PC-9 (cell line): ENCODE measurements around the gene PFDN2. TPM values are rescaled to one million over a fixed set of nuclear protein-coding genes. Genes with fewer than 3 reads are reported as not detected.

Experiments
- BruUV-seq: library from RNA; stranded (reverse); fragments of 400-500 nt; replicated peaks from 2 replicates; lab custom pipeline; 2021; lab: Mats Ljungman, UMichigan
- CTCF ChIA-PET: fragments of 300-600 bp; sonication (Branson Sonifier 250); formaldehyde crosslinking; loops from one replicate; lab custom pipeline; 2022; ENCODE audit warnings: antibody characterized with exemption; lab: Charles Lee
- POLR2A ChIA-PET: fragments of 300-600 bp; sonication (Branson Sonifier 250); formaldehyde crosslinking; loops from one replicate; lab custom pipeline; 2022; ENCODE audit warnings: antibody characterized with exemption; ENCODE audit not compliant: unreplicated experiment; lab: Charles Lee
- DNase-seq, 2 experiments: peaks; one replicate each; pipeline versions ENCODE4 v3.0.0 to v3.0.0-alpha.2; 2015 to 2022; ENCODE audit warnings: mixed read lengths in 1 of 2
- H2AFZ ChIP-seq: fragments of 200-600 bp; sonication (generic); 2 replicates; pipeline ENCODE4 v1.8.1; 2017; ENCODE audit warnings: antibody characterized with exemption
- H3F3A ChIP-seq: fragments of 200-600 bp; sonication (generic); 2 replicates; pipeline ENCODE4 v1.8.1; 2017; ENCODE audit warnings: antibody characterized with exemption, mild to moderate bottlenecking, low read depth; ENCODE audit not compliant: insufficient read depth
- H3K27ac ChIP-seq: fragments of 200-600 bp; sonication (generic); 2 replicates; pipeline ENCODE4 v1.6.1; 2016; ENCODE audit warnings: mixed run types
- H3K27me3 ChIP-seq: fragments of 200-600 bp; sonication (generic); 2 replicates; pipeline ENCODE4 v1.6.1; 2016; ENCODE audit warnings: low read depth, mixed run types; ENCODE audit not compliant: insufficient read depth
- H3K36me3 ChIP-seq: fragments of 200-600 bp; sonication (generic); 2 replicates; pipeline ENCODE4 v1.6.1; 2016; ENCODE audit warnings: low read depth, mixed run types
- H3K4me1 ChIP-seq: fragments of 200-600 bp; sonication (generic); replicated peaks from 2 replicates; pipeline ENCODE4 v1.6.1; 2016; ENCODE audit warnings: mixed run types; ENCODE audit not compliant: insufficient read depth
- H3K4me2 ChIP-seq: fragments of 200-600 bp; sonication (generic); 2 replicates; pipeline ENCODE4 v1.6.1; 2017; ENCODE audit warnings: mixed run types
- H3K4me3 ChIP-seq: fragments of 200-600 bp; sonication (generic); 2 replicates; pipeline ENCODE4 v1.6.1; 2016; ENCODE audit warnings: mixed run types
- H3K79me2 ChIP-seq: fragments of 200-600 bp; sonication (generic); 2 replicates; pipeline ENCODE4 v1.6.1; 2017; ENCODE audit warnings: low read depth, mixed run types
- H3K9me2 ChIP-seq: fragments of 200-600 bp; sonication (generic); 2 replicates; pipeline ENCODE4 v1.8.1; 2017; ENCODE audit warnings: mild to moderate bottlenecking; ENCODE audit not compliant: insufficient read depth
- H3K9me3 ChIP-seq: fragments of 200-600 bp; sonication (generic); 2 replicates; pipeline ENCODE4 v1.8.1; 2016; ENCODE audit warnings: low read depth; ENCODE audit not compliant: insufficient read depth
- H4K20me1 ChIP-seq: fragments of 200-600 bp; sonication (generic); 2 replicates; pipeline ENCODE4 v1.8.1; 2017; ENCODE audit not compliant: insufficient read depth
- EZH2 ChIP-seq: fragments of 200-600 bp; sonication (generic); IDR thresholded peaks from 2 replicates; pipeline ENCODE4 v1.8.0; 2017; ENCODE audit warnings: antibody characterized with exemption, low read depth
- intact Hi-C: fragments of 100-400 bp; cut with micrococcal nuclease; formaldehyde crosslinking; loops from one replicate; pipeline ENCODE4 v1.10.0; 2022; ENCODE audit not compliant: unreplicated experiment
- total RNA-seq: library from RNA; stranded (reverse); gene quantifications from 2 replicates; pipeline ENCODE4 v1.2.3, GENCODE V29; 2021
- TF ChIP-seq, protein P1 (sequence below): fragments of 200-600 bp; sonication (generic); conservative IDR thresholded peaks from 2 replicates; pipeline ENCODE4 v1.6.1; 2017; ENCODE audit warnings: mixed run types, antibody characterized with exemption, mild to moderate bottlenecking, moderate library complexity

PFDN2 gene
- total RNA-seq, 1 experiment from 2014 or later = 74.4 TPM

GRCh38 chr1:161160671-161161145, 42.9 kb upstream of the PFDN2 start:
- ChIA-PET POLR2A (no interaction called here), CTCF (no interaction called here)
- Histone ChIP-seq H3K79me2 (peaks cover 19% of the 10 kb centered on the region), H3K36me3 (peaks cover 12% of the 10 kb centered on the region), H4K20me1 (no peaks in the 10 kb centered on the region), H3K27ac (no peak overlapping the region), H3K9me3 (no peaks in the 10 kb centered on the region), H2AFZ (no peak overlapping the region), H3K4me1 (peaks cover 24% of the 10 kb centered on the region), H3K9me2 (no peaks in the 10 kb centered on the region), H3F3A (peaks cover 34% of the 10 kb centered on the region), H3K4me3 (peak overlapping the region; percentile 94; the same call in 1 of the 2 replicates), H3K27me3 (no peaks in the 10 kb centered on the region), H3K4me2 (peak overlapping the region; percentile 91; the same call in 1 of the 2 replicates)
- no peak for DNase-seq
- TF ChIP-seq, protein P1, sequence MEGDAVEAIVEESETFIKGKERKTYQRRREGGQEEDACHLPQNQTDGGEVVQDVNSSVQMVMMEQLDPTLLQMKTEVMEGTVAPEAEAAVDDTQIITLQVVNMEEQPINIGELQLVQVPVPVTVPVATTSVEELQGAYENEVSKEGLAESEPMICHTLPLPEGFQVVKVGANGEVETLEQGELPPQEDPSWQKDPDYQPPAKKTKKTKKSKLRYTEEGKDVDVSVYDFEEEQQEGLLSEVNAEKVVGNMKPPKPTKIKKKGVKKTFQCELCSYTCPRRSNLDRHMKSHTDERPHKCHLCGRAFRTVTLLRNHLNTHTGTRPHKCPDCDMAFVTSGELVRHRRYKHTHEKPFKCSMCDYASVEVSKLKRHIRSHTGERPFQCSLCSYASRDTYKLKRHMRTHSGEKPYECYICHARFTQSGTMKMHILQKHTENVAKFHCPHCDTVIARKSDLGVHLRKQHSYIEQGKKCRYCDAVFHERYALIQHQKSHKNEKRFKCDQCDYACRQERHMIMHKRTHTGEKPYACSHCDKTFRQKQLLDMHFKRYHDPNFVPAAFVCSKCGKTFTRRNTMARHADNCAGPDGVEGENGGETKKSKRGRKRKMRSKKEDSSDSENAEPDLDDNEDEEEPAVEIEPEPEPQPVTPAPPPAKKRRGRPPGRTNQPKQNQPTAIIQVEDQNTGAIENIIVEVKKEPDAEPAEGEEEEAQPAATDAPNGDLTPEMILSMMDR = no peak
- TF ChIP-seq EZH2 = no peak
- intact Hi-C loops = no loop called here
- BruUV-seq = no TSS peak

- no peaks in the 10 kb centered on the region for H3K27me3 ChIP-seq
- H3K9me2 ChIP-seq = no peaks in the 10 kb centered on the region
- BruUV-seq = no TSS peak
- POLR2A ChIA-PET = no interaction called here
- DNase-seq = no peak
- H3K79me2 ChIP-seq = peaks cover 27% of the 10 kb centered on the region
- CTCF ChIA-PET = no interaction called here
- H3K9me3 ChIP-seq = no peaks in the 10 kb centered on the region
- TF ChIP-seq, protein P1 = no peak
- no peak for TF ChIP-seq EZH2
- peaks cover 16% of the 10 kb centered on the region for H3K36me3 ChIP-seq
- peak overlapping the region; percentile 91 for H3K4me2 ChIP-seq
- peak overlapping the region; percentile 94 for H3K4me3 ChIP-seq
- H3K27ac ChIP-seq = peak overlapping the region; percentile 38; the same call in 1 of the 2 replicates
- intact Hi-C loops = no loop called here
- no peaks in the 10 kb centered on the region for H4K20me1 ChIP-seq
- peaks cover 26% of the 10 kb centered on the region for H3F3A ChIP-seq
- peak overlapping the region; percentile 77 for H2AFZ ChIP-seq
- H3K4me1 ChIP-seq = peaks cover 17% of the 10 kb centered on the region
Measured at GRCh38 chr1:161159913-161160243, 42.0 kb upstream of the PFDN2 start.

DNA sequence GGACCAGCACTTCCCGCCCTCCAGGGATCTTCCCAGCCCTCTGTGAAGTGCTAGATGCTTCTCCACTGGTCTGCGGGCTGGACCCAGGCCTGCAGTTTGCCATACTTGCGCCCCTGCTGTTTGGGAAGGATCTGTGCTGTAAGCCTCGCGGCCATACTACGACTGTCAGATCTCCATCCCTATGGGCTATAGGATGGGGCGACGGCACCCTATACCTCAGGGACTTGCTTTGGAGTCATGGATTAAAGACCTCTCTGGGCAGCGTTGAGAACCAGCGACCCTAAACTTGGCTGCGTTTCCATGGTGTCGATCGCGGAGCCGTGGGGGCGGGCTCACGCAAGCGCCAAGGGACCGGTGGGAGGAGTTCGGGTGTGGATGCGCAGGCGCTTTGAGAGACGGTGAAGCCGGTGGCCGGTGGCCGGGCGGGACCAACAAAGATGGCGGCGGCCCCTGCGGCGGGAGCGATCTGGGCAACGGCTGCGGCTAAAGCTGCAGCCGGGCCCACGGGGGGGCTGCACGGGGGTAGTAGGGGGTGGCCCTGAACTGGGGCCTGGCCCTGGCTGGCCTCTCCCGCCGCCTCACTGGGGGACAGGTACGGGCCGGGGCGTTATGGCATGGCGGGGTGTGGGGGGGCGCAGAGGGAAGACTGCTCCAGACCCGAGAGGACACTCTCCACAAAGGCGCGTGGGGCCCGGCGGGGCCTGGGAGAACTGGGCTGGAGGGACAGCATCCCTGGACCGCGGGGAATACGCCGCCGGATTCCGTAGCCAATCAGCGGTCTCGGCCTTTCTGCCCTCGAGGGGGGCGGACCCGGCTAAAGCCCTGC, 41.5 kb upstream of the PFDN2 start, which contains the start of gene USP21:
USP21 (plus strand) TSS at position 414 of the 826 bp plus-strand sequence. CDS start 1,141 bp downstream, outside the sequence.
- CTCF ChIA-PET = no interaction called here
- intact Hi-C loops = no loop called here
- H2AFZ ChIP-seq = peak within 1 kb of the TSS; percentile 77
- peak within 1 kb of the TSS; percentile 38 for H3K27ac ChIP-seq
- no peaks in the 10 kb centered on the region for H4K20me1 ChIP-seq
- POLR2A ChIA-PET = no interaction called here
- peaks cover 23% of the 10 kb centered on the region for H3F3A ChIP-seq
- BruUV-seq = TSS peak; percentile 10
- peaks cover 16% of the 10 kb centered on the region for H3K36me3 ChIP-seq
- peak within 1 kb of the TSS; percentile 94 for H3K4me3 ChIP-seq
- H3K27me3 ChIP-seq = no peaks in the 10 kb centered on the region
- peak; percentile 74 to 88 for DNase-seq
- peaks cover 32% of the 10 kb centered on the region for H3K79me2 ChIP-seq
- H3K4me2 ChIP-seq = peak within 1 kb of the TSS; percentile 91
- TF ChIP-seq, protein P1 = no peak; the same call in 1 of the 2 replicates
- TF ChIP-seq EZH2 = no peak
- H3K9me3 ChIP-seq = no peaks in the 10 kb centered on the region
- no peaks in the 10 kb centered on the region for H3K9me2 ChIP-seq
- peaks cover 18% of the 10 kb centered on the region; the same call in 1 of the 2 replicates for H3K4me1 ChIP-seq
